Activated effector memory CD4-positive, alpha-beta T cell treated with Interleukin-2 at 50 U/mL for 16 hours (primary cell): ENCODE results near the gene CCR2.

Experiments
- DNase-seq: peaks from one replicate; pipeline ENCODE4 v3.0.0-alpha.2; 2020

The CCR2 gene

GRCh38 chr3:46405301-46406019, 51.5 kb downstream of the CCR2 start:
- no peak for DNase-seq

- DNase-seq, result no peak
These were observed 52.5 kb downstream of the CCR2 start for GRCh38 chr3:46406443-46406787.

- peak; percentile 12 for DNase-seq
These were observed 53.1 kb downstream of the CCR2 start, which contains the start of the genes CCR5AS and CCRL2 for GRCh38 chr3:46406788-46407611. CCR5AS (minus strand) TSS chr3:46407066. CCRL2 (plus strand) TSS chr3:46407259; CDS start chr3:46408080, 821 bp downstream.

- no peak for DNase-seq
These were observed 54.1 kb downstream of the CCR2 start for GRCh38 chr3:46407970-46408369.

GRCh38 chr3:46408853-46409252, 54.9 kb downstream of the CCR2 start:
- no peak for DNase-seq

GRCh38 chr3:46409739-46410489, 56.0 kb downstream of the CCR2 start:
- DNase-seq, result no peak
